HepG2 (cell line): ENCODE measurements around the gene COX6A2. TPM values are rescaled to one million over a fixed set of nuclear protein-coding genes. Genes with fewer than 3 reads are reported as not detected.

Experiments used
- CSRNP1 ChIP-seq: sonication (generic); formaldehyde crosslinking; IDR thresholded peaks from 2 replicates; pipeline ENCODE4 v1.8.1; 2023; ENCODE audit warnings: mild to moderate bottlenecking, missing genetic modification reagents
- HMGXB3 ChIP-seq: sonication (generic); formaldehyde crosslinking; IDR thresholded peaks from 2 replicates; pipeline ENCODE4 v1.4.0; 2020; ENCODE audit warnings: missing genetic modification reagents, borderline replicate concordance
- IKZF5 ChIP-seq: IDR thresholded peaks from 2 replicates; pipeline ENCODE4 v1.6.1; 2018; ENCODE audit warnings: missing genetic modification reagents, mild to moderate bottlenecking, missing compliant biosample characterization
- KAT8 ChIP-seq: IDR thresholded peaks from 2 replicates; pipeline ENCODE4 v1.6.1; 2016; ENCODE audit warnings: missing genetic modification reagents, missing compliant biosample characterization
- RBM39 ChIP-seq: fragments of 200-400 bp; formaldehyde crosslinking; IDR thresholded peaks from one replicate; pipeline ENCODE4 v1.6.1; 2018; ENCODE audit warnings: antibody characterized with exemption, mild to moderate bottlenecking, low read depth, low read length; ENCODE audit not compliant: poor library complexity, severe bottlenecking
- RNF2 ChIP-seq: fragments of 450-650 bp; conservative IDR thresholded peaks from 2 replicates; pipeline ENCODE4 v1.6.1; 2016; ENCODE audit warnings: low read depth
- SALL2 ChIP-seq: sonication (generic); formaldehyde crosslinking; IDR thresholded peaks from 2 replicates; pipeline ENCODE4 v1.8.1; 2023; ENCODE audit warnings: mild to moderate bottlenecking, missing genetic modification reagents, inconsistent platforms
- SOX13 ChIP-seq, 3 experiments: fragments of 450-650 bp in 1 of 3; sonication (generic) in 1 of 3; formaldehyde crosslinking in 1 of 3; IDR thresholded peaks in 2 of 3; conservative IDR thresholded peaks in 1 of 3; 2 replicates each; pipeline versions ENCODE4 v1.5.0 to v1.6.1; 2016 to 2020; ENCODE audit warnings: antibody characterized with exemption in 1 of 3, mild to moderate bottlenecking in 1 of 3, missing compliant biosample characterization in 1 of 3, missing genetic modification reagents in 1 of 3, moderate library complexity in 1 of 3
- SRSF4 ChIP-seq: fragments of 200-400 bp; formaldehyde crosslinking; IDR thresholded peaks from one replicate; pipeline ENCODE4 v1.6.1; 2018; ENCODE audit warnings: mild to moderate bottlenecking, low read depth, low read length, moderate library complexity; ENCODE audit not compliant: poor library complexity, severe bottlenecking
- THAP11 ChIP-seq: IDR thresholded peaks from 2 replicates; pipeline ENCODE4 v1.6.1; 2016; ENCODE audit warnings: missing biosample characterization, missing genetic modification reagents
- THAP8 ChIP-seq: sonication (generic); formaldehyde crosslinking; IDR thresholded peaks from 2 replicates; pipeline ENCODE4 v1.5.1; 2020; ENCODE audit warnings: missing genetic modification reagents, mild to moderate bottlenecking, borderline replicate concordance
- ZBTB42 ChIP-seq: sonication (generic); formaldehyde crosslinking; IDR thresholded peaks from 2 replicates; pipeline ENCODE4 v1.5.0; 2020; ENCODE audit warnings: mild to moderate bottlenecking, missing genetic modification reagents
- ZFP37 ChIP-seq: sonication (generic); formaldehyde crosslinking; IDR thresholded peaks from 2 replicates; pipeline ENCODE4 v1.4.0; 2020; ENCODE audit warnings: missing genetic modification reagents, borderline replicate concordance
- ZFP91 ChIP-seq: sonication (generic); formaldehyde crosslinking; IDR thresholded peaks from 2 replicates; pipeline ENCODE4 v1.9.0; 2022; ENCODE audit warnings: missing genetic modification reagents, mild to moderate bottlenecking, borderline replicate concordance
- ZFYVE20 ChIP-seq: sonication (generic); formaldehyde crosslinking; IDR thresholded peaks from 2 replicates; pipeline ENCODE4 v1.8.0; 2023; ENCODE audit warnings: low read depth, mild to moderate bottlenecking, moderate library complexity, missing genetic modification reagents, borderline replicate concordance
- ZKSCAN8 ChIP-seq: IDR thresholded peaks from 2 replicates; pipeline ENCODE4 v1.6.1; 2016; ENCODE audit warnings: borderline replicate concordance, missing genetic modification reagents, missing compliant biosample characterization
- ZNF230 ChIP-seq: sonication (generic); formaldehyde crosslinking; IDR thresholded peaks from 2 replicates; pipeline ENCODE4 v1.4.0; 2020; ENCODE audit warnings: mild to moderate bottlenecking, missing genetic modification reagents
- ZNF749 ChIP-seq: sonication (generic); formaldehyde crosslinking; IDR thresholded peaks from 2 replicates; pipeline ENCODE4 v1.8.0; 2022; ENCODE audit warnings: mild to moderate bottlenecking, missing genetic modification reagents, moderate library complexity, borderline replicate concordance
- polyA plus RNA-seq, 8 experiments: library from polyadenylated mRNA; depleted of rRNA in 3 of 8; stranded (reverse) in 7 of 8; unstranded in 1 of 8; fragments of >200 nt; fragmentation: Illumina TruSeq in 4 of 8; extraction: Trizol in 4 of 8; gene quantifications; 2 replicates each; pipeline versions ENCODE4 v1.2.1 to v1.2.3, GENCODE V29; 2011 to 2016; ENCODE audit warnings: low read depth in 4 of 8, missing spikeins in 1 of 8, mixed read lengths in 1 of 8; ENCODE audit not compliant: insufficient read depth in 1 of 8
- total RNA-seq, 5 experiments: library from RNA; depleted of rRNA; stranded (reverse); fragments of >200 nt; fragmentation: Illumina TruSeq; extraction: Trizol; gene quantifications; 2 replicates each; pipeline ENCODE4 v1.2.3, GENCODE V29; 2016; ENCODE audit warnings: low read depth in 1 of 5

The COX6A2 gene
- total and polyA plus RNA-seq, 2 of the 13 experiments (the other 11 are each of a cell fraction or from before 2014, with no cell fraction given) = not detected

- TF ChIP-seq ZBTB42 (CRISPR knock-in tag) = no peak
- 0 out of 2 replicates have a peak, but pooled peaks have one; percentile 19 for TF ChIP-seq KAT8
- no peak for TF ChIP-seq HMGXB3 (CRISPR knock-in tag)
- no peak for TF ChIP-seq SRSF4
- TF ChIP-seq SOX13 (IDR thresholded peaks at IDR 0.05) = no peak
- 0 out of 4 replicates have a peak, but pooled peaks of 1 of the 2 experiments have one; percentile 22 for TF ChIP-seq SOX13 (CRISPR knock-in tag; conservative IDR thresholded peaks at IDR 0.05 in 1 of 2, IDR thresholded peaks at IDR 0.05 in 1 of 2)
- TF ChIP-seq ZFP37 (CRISPR knock-in tag) = no peak
- no peak for TF ChIP-seq THAP8 (CRISPR knock-in tag)
- no peak for TF ChIP-seq RNF2
- TF ChIP-seq ZFP91 (CRISPR knock-in tag) = no peak
- no peak for TF ChIP-seq ZNF230 (CRISPR knock-in tag)
- TF ChIP-seq SALL2 (CRISPR knock-in tag) = no peak
- TF ChIP-seq CSRNP1 (CRISPR knock-in tag) = no peak
- no peak; the same call in 1 of the 2 replicates for TF ChIP-seq IKZF5 (CRISPR knock-in tag)
- peak; percentile 49; the same call in 1 of the 2 replicates for TF ChIP-seq THAP11 (CRISPR knock-in tag)
- TF ChIP-seq ZNF749 (CRISPR knock-in tag) = no peak
- no peak for TF ChIP-seq ZKSCAN8
- TF ChIP-seq RBM39 = no peak
- TF ChIP-seq ZFYVE20 (CRISPR knock-in tag) = no peak
These were observed 23.7 kb upstream of the COX6A2 start (continued) for GRCh38 chr16:31451681-31452351.
